Uterus (tissue), 3 donors: ENCODE data around the gene C17orf114.
A peak's percentile ranks its signal among the peaks of the same experiment; 100 is the strongest.

Experiments
- DNase-seq, 2 donors: peaks; one replicate each; pipeline ENCODE4 v3.0.0-alpha.2; 2019 to 2020
- H3K27ac ChIP-seq, 2 donors: fragments of 200-600 bp; sonication (generic); 1 replicate in 1 of 2; 2 replicates in 1 of 2; pipeline ENCODE4 v1.5.1; 2016 to 2018
- H3K27me3 ChIP-seq, 2 donors: fragments of 200-600 bp; sonication (generic); one replicate each; pipeline ENCODE4 v1.5.1; 2018 to 2019; ENCODE audit warnings: control low read depth in 1 of 2
- H3K36me3 ChIP-seq, 2 donors: fragments of 200-600 bp; sonication (generic); one replicate each; pipeline ENCODE4 v1.5.1; 2019; ENCODE audit warnings: control low read depth in 1 of 2
- H3K4me1 ChIP-seq, 2 donors: fragments of 200-600 bp; sonication (generic); one replicate each; pipeline ENCODE4 v1.5.1; 2018 to 2019; ENCODE audit warnings: control low read depth in 1 of 2
- H3K4me3 ChIP-seq, 2 donors: fragments of 200-600 bp; sonication (generic); 1 replicate in 1 of 2; 2 replicates in 1 of 2; pipeline ENCODE4 v1.5.1; 2018 to 2019; ENCODE audit warnings: mild to moderate bottlenecking in 1 of 2
- H3K9me3 ChIP-seq, 2 donors: fragments of 200-600 bp; sonication (generic); one replicate each; pipeline ENCODE4 v1.5.1; 2019; ENCODE audit warnings: control low read depth in 1 of 2
- POLR2A ChIP-seq, 2 donors: fragments of 450-650 bp; IDR thresholded peaks; one replicate each; pipeline ENCODE4 v1.6.1; 2016; ENCODE audit warnings: antibody characterized with exemption in 2 of 2, mild to moderate bottlenecking in 1 of 2, moderate library complexity in 1 of 2
- intact Hi-C: fragments of 100-400 bp; cut with DNase I; formaldehyde crosslinking; loops from one replicate; pipeline ENCODE4 v1.15.1; 2023; ENCODE audit warnings: low total_unique reads
- TF ChIP-seq, protein P1 (sequence below), 4 experiments: fragments of 200-600 bp in 2 of 4; fragments of 450-650 bp in 2 of 4; sonication (generic) in 2 of 4; IDR thresholded peaks; one replicate each; pipeline ENCODE4 v1.5.1; 2016 to 2019; ENCODE audit warnings: antibody characterized with exemption in 4 of 4, mild to moderate bottlenecking in 2 of 4, moderate library complexity in 1 of 4
- donor health status: DM: yes; HTN: yes; CAD: no.

C17orf114 gene

DNA sequence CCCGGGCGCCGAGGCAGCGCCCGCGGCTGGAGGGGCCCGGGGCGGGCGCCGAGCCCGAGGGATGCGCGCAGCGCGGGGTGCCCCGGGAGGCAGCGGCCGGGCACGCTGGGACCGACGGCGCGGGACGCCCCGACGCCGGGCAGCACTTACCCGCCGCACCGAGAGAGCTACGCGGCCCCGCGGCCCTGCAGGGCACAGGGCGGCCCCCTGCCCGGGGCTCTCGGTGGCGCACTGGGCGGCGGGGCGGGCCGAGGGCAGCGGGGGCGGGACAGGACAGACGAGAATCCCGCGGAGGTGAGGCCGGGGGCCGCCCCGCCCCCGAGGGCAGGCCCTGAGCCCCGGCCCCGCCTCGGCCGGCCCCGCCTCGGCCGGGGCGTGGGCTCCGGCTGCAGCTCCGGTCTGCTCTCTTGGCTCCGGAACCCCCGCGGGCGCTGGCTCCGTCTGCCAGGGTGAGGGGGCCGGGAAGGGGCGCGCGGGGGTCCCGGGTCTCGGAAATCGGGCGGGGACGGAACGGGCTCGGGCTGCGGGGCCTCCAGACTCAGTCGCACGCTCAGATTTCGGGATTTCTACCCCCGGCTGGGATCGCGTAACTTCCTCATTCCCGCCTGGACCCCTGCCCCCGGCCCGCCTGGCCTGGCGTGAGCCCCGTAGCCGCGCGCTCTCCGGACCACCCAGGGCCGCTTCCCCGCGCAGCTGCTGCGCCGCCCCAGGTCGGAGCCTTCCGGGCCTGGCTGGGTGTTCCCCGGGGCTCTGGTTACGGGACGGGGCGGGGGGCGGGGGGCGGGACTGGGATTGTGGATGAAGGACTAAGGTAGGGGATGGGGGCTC lies 4.9 kb upstream of the C17orf114 start, which contains the start of gene PLD2:
PLD2 (plus strand) TSS at position 376 of the 828 bp plus-strand sequence. CDS start 621 bp downstream, outside the sequence.
- peak; percentile 27 to 61 for TF ChIP-seq POLR2A (IDR thresholded peaks at IDR 0.05)
- TF ChIP-seq, protein P1, sequence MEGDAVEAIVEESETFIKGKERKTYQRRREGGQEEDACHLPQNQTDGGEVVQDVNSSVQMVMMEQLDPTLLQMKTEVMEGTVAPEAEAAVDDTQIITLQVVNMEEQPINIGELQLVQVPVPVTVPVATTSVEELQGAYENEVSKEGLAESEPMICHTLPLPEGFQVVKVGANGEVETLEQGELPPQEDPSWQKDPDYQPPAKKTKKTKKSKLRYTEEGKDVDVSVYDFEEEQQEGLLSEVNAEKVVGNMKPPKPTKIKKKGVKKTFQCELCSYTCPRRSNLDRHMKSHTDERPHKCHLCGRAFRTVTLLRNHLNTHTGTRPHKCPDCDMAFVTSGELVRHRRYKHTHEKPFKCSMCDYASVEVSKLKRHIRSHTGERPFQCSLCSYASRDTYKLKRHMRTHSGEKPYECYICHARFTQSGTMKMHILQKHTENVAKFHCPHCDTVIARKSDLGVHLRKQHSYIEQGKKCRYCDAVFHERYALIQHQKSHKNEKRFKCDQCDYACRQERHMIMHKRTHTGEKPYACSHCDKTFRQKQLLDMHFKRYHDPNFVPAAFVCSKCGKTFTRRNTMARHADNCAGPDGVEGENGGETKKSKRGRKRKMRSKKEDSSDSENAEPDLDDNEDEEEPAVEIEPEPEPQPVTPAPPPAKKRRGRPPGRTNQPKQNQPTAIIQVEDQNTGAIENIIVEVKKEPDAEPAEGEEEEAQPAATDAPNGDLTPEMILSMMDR (IDR thresholded peaks at IDR 0.05): no peak
- no peaks in the 10 kb centered on the region for H3K9me3 ChIP-seq
- H3K4me1 ChIP-seq: peaks cover 0 to 10% of the 10 kb centered on the region in 2 donors
- H3K4me3 ChIP-seq: peak within 1 kb of the TSS; percentile 57 to 73
- no peaks in the 10 kb centered on the region for H3K36me3 ChIP-seq
- H3K27ac ChIP-seq: peak within 1 kb of the TSS; percentile 74 to 82
- intact Hi-C loops: no loop called here
- peak; percentile 80 to 81 for DNase-seq
- H3K27me3 ChIP-seq: no peaks in the 10 kb centered on the region

DNA sequence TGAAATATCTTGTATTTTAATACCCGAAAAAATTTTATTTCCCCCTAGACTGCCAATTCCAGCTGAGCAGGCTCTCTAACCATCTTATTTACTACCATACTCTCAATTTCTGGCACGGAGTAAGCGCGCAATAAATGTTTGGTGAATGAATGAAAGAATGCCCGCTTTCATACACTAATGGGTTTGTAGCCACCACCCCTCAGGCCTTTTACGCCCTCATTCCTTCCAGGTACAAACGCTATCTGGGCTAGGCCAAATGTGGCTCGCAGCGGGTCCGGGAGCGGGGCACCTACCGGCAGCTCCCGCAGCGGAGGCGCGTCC lies 4.3 kb upstream of the C17orf114 start:
- TF ChIP-seq, protein P1 (IDR thresholded peaks at IDR 0.05): no peak
- TF ChIP-seq POLR2A (IDR thresholded peaks at IDR 0.05): no peak
- intact Hi-C loops: no loop called here
- DNase-seq: no peak
- peak overlapping the region; percentile 74 to 82 for H3K27ac ChIP-seq
- peaks cover 0 to 10% of the 10 kb centered on the region in 2 donors for H3K4me1 ChIP-seq
- peak overlapping the region; percentile 57 to 73 for H3K4me3 ChIP-seq
- H3K9me3 ChIP-seq: no peaks in the 10 kb centered on the region
- H3K27me3 ChIP-seq: no peaks in the 10 kb centered on the region
- H3K36me3 ChIP-seq: no peaks in the 10 kb centered on the region

DNA sequence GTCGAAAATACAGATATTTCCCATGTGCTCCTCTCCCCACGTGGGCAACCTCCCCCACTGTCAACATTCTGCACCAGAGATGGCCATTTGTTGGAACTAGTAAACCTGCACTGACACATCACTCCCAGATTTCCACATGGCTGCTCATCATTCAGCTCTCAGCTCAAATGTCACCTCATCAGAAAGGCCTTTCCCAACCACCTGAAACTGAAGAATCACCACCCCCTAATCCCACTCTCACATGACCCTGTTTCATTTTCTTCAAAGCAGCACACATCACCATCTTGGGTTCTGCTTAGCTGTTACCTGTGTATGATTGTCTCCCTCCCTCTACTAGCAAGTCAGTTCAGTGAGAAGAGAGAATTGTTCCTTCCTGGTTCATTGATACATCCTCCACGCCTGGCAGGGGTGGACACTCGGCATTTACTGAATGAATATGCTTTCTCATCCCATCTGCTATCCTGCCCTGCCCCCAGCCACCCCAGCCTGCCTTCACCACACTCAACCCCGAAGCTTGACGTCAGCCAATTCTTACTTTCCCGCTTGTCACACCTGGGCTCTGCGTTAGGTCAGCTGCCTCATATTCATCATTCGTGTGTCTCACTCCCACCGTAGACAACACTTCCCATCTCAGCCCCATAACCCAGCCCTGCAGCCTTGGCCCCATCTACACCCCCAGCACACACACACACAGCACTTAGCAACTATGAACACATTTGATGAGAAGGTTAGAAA lies 1.5 kb downstream of the C17orf114 start:
- H3K27ac ChIP-seq: no peak overlapping the region
- H3K4me3 ChIP-seq: no peak overlapping the region
- DNase-seq: no peak
- no peak for TF ChIP-seq POLR2A (IDR thresholded peaks at IDR 0.05)
- no peaks in the 10 kb centered on the region for H3K4me1 ChIP-seq
- no peaks in the 10 kb centered on the region for H3K36me3 ChIP-seq
- no peaks in the 10 kb centered on the region for H3K27me3 ChIP-seq
- no peaks in the 10 kb centered on the region for H3K9me3 ChIP-seq
- intact Hi-C loops: no loop called here

DNA sequence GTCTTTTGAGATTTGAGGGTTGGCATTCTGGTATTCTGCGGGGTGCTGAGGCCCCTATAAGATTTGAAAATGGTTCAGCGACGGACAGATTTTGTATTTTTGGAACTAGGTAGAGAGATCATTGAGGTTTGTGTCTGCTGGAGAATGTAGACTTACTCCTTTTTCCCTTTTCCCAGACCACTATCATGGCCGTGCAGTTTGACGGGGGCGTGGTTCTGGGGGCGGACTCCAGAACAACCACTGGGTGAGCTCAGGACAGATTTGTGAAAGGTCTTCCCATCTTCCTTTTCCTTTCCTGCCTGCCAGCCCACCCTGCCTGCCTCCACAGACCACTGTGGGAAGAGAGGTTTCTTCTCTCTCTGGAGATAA lies 5.6 kb downstream of the C17orf114 start:
- intact Hi-C loops: no loop called here
- H3K27ac ChIP-seq: peak overlapping the region; percentile 82 to 86
- peak overlapping the region; percentile 66 to 79 for H3K4me3 ChIP-seq
- H3K4me1 ChIP-seq: no peaks in the 10 kb centered on the region
- TF ChIP-seq, protein P1 (IDR thresholded peaks at IDR 0.05): no peak
- TF ChIP-seq POLR2A (IDR thresholded peaks at IDR 0.05): no peak
- H3K36me3 ChIP-seq: no peaks in the 10 kb centered on the region
- no peak for DNase-seq
- no peaks in the 10 kb centered on the region for H3K27me3 ChIP-seq
- H3K9me3 ChIP-seq: no peaks in the 10 kb centered on the region

DNA sequence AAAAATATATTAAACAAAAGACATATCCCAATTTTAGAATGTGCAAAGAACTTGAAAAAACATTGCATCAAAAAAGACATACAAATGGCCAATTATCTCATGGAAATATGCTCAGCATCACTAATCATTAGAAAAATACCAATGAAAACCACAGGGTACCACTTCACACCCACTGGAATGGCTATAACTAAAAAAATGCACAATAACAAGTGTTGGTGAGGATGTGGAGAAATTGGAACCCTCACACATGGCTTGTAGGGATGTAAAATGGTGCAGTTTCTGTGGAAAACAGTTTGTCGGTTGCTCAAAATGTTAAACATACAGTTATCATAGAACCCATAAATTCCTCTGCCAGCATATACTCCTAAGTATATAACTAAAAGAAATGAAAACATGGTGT lies 7.0 kb downstream of the C17orf114 start:
- H3K9me3 ChIP-seq: no peaks in the 10 kb centered on the region
- no peak for DNase-seq
- H3K27me3 ChIP-seq: no peaks in the 10 kb centered on the region
- peak overlapping the region in 1 of 2 donors; percentile 82 for H3K27ac ChIP-seq
- H3K4me1 ChIP-seq: no peaks in the 10 kb centered on the region
- intact Hi-C loops: no loop called here
- no peak for TF ChIP-seq POLR2A (IDR thresholded peaks at IDR 0.05)
- TF ChIP-seq, protein P1 (IDR thresholded peaks at IDR 0.05): no peak
- H3K36me3 ChIP-seq: no peaks in the 10 kb centered on the region
- no peak overlapping the region for H3K4me3 ChIP-seq
